Stimulated activated CD4-positive, alpha-beta T cell treated with anti-CD3 and anti-CD28 coated beads, Interleukin-12 subunit alpha, Interleukin-12 subunit beta, amount 100 ng/mL, for 48 hours (primary cell): ENCODE data around the gene HOXA5.

Experiments
- DNase-seq, 3 donors: peaks; one replicate each; pipeline ENCODE4 v3.0.0-alpha.2; 2020; ENCODE audit warnings: low read depth in 2 of 3, low spot score in 1 of 3

HOXA5 gene

GRCh38 chr7:27109466-27110185 is 33.9 kb downstream of the HOXA5 start:
- DNase-seq: no peak

- DNase-seq: no peak
Measured at GRCh38 chr7:27108390-27109127, 34.9 kb downstream of the HOXA5 start.

- DNase-seq: no peak
Measured at GRCh38 chr7:27107391-27108381, 35.8 kb downstream of the HOXA5 start.

- no peak for DNase-seq
Measured at GRCh38 chr7:27106901-27107240, 36.6 kb downstream of the HOXA5 start.

- no peak for DNase-seq
Measured at GRCh38 chr7:27106181-27106900, 37.1 kb downstream of the HOXA5 start.

- no peak for DNase-seq
Measured at GRCh38 chr7:27105301-27106031, 38.0 kb downstream of the HOXA5 start.

- no peak for DNase-seq
Measured at GRCh38 chr7:27104341-27105058, 39.0 kb downstream of the HOXA5 start.

- no peak for DNase-seq
Measured at GRCh38 chr7:27103489-27104226, 39.8 kb downstream of the HOXA5 start.

- DNase-seq: no peak
Measured at GRCh38 chr7:27102581-27103442, 40.7 kb downstream of the HOXA5 start, which contains the start of gene HOXA2. HOXA2 (minus strand) TSS chr7:27102683; CDS start chr7:27102500, 183 bp downstream.

GRCh38 chr7:27101957-27102580 is 41.4 kb downstream of the HOXA5 start:
- no peak for DNase-seq

GRCh38 chr7:27101171-27101956 is 42.1 kb downstream of the HOXA5 start:
- DNase-seq: no peak

GRCh38 chr7:27100694-27101170 is 42.7 kb downstream of the HOXA5 start:
- no peak for DNase-seq

- DNase-seq: no peak
Measured at GRCh38 chr7:27099453-27100370, 43.8 kb downstream of the HOXA5 start.

- DNase-seq: no peak
Measured at GRCh38 chr7:27098578-27099451, 44.7 kb downstream of the HOXA5 start.
